GM12878 (cell line): ENCODE results near the gene ST6GALNAC3. TPM values are rescaled to one million over a fixed set of nuclear protein-coding genes. Genes with fewer than 3 reads are reported as not detected.

ENCODE experiments used
- ATAC-seq: fragments of 200-7000 bp; cut with Tn5 transposase; 3 replicates; pipeline ENCODE4 v1.9.1; 2020; ENCODE audit warnings: mild to moderate bottlenecking, moderate library complexity
- BruUV-seq: library from RNA; stranded (reverse); fragments of 400-500 nt; replicated peaks from 2 replicates; lab custom pipeline; 2021; lab: Mats Ljungman, UMichigan
- CTCF ChIA-PET: fragments of 300-600 bp; sonication (Branson Sonifier 250); formaldehyde crosslinking; extraction: SDS; loops from one replicate; lab custom pipeline; 2021; ENCODE audit warnings: inconsistent platforms; lab: Yijun Ruan, JAX
- POLR2A ChIA-PET: fragments of 350-600 bp; formaldehyde crosslinking; extraction: SDS; loops from one replicate; lab custom pipeline; 2021; ENCODE audit warnings: inconsistent platforms; lab: Charles Lee
- RAD21 ChIA-PET: fragments of 300-600 bp; sonication (Branson Sonifier 250); formaldehyde crosslinking; loops from one replicate; lab custom pipeline; 2023; ENCODE audit warnings: antibody characterized with exemption; ENCODE audit not compliant: unreplicated experiment; lab: Charles Lee
- SMC1A ChIA-PET: fragments of 300-600 bp; sonication (Branson Sonifier 250); formaldehyde crosslinking; loops from one replicate; lab custom pipeline; 2023; ENCODE audit not compliant: unreplicated experiment, uncharacterized antibody; lab: Charles Lee
- DNase-seq: peaks from one replicate; pipeline ENCODE4 v3.0.0-alpha.2; 2011; ENCODE audit warnings: low read depth, low spot score
- FAIRE-seq: peaks from 3 replicates; lab custom pipeline; 2011; peaks lifted over from hg19 to GRCh38; lab: Jason Lieb, UNC
- H2AFZ ChIP-seq: 2 replicates; pipeline ENCODE4 v1.6.0; 2011; ENCODE audit warnings: low read depth, low read length, control low read depth; ENCODE audit not compliant: control insufficient read depth
- H3K27ac ChIP-seq: 2 replicates; pipeline ENCODE4 v1.5.1; 2011; ENCODE audit warnings: control low read depth; ENCODE audit not compliant: control insufficient read depth, insufficient read depth
- H3K27me3 ChIP-seq, 2 experiments: replicated peaks in 1 of 2; 2 replicates each; pipeline versions ENCODE4 v1.6.0 to v1.6.1; 2011; ENCODE audit warnings: low read length in 1 of 2; ENCODE audit not compliant: control insufficient read depth in 2 of 2, insufficient read depth in 2 of 2
- H3K36me3 ChIP-seq, 2 experiments: 2 replicates each; pipeline ENCODE4 v1.5.1; 2011; ENCODE audit warnings: low read length in 1 of 2; ENCODE audit not compliant: control insufficient read depth in 2 of 2, insufficient read depth in 2 of 2
- H3K4me1 ChIP-seq: 2 replicates; pipeline ENCODE4 v1.6.1; 2011; ENCODE audit warnings: mild to moderate bottlenecking, low read length, moderate library complexity, mixed read lengths; ENCODE audit not compliant: control insufficient read depth, insufficient read depth
- H3K4me2 ChIP-seq: 2 replicates; pipeline ENCODE4 v1.6.0; 2011; ENCODE audit warnings: control low read depth; ENCODE audit not compliant: control insufficient read depth, insufficient read depth
- H3K4me3 ChIP-seq: fragments of 200-600 bp; sonication (generic); 2 replicates; pipeline ENCODE4 v1.5.1; 2016
- H3K79me2 ChIP-seq: 2 replicates; pipeline ENCODE4 v1.6.0; 2011; ENCODE audit warnings: low read length; ENCODE audit not compliant: control insufficient read depth, insufficient read depth
- H3K9ac ChIP-seq: 2 replicates; pipeline ENCODE4 v1.8.0; 2011; ENCODE audit warnings: low read length, control low read depth, mixed read lengths; ENCODE audit not compliant: control insufficient read depth, insufficient read depth
- H3K9me3 ChIP-seq: replicated peaks from 3 replicates; pipeline ENCODE4 v1.5.1; 2011; ENCODE audit warnings: mild to moderate bottlenecking, low read length; ENCODE audit not compliant: control insufficient read depth, insufficient read depth
- H4K20me1 ChIP-seq: 2 replicates; pipeline ENCODE4 v1.6.0; 2011; ENCODE audit not compliant: control insufficient read depth, insufficient read depth
- DPF2 ChIP-seq: fragments of 450-650 bp; IDR thresholded peaks from 2 replicates; pipeline ENCODE4 v1.6.1; 2017; ENCODE audit warnings: mild to moderate bottlenecking
- FOXM1 ChIP-seq: IDR thresholded peaks from 2 replicates; pipeline ENCODE4 v1.6.1; 2012; ENCODE audit warnings: low read depth, mild to moderate bottlenecking, inconsistent platforms, low read length, moderate library complexity
- HDAC2 ChIP-seq: fragments of 200-600 bp; sonication (generic); IDR thresholded peaks from 2 replicates; pipeline ENCODE4 v1.6.1; 2017
- whole genome bisulfite sequencing: methylation state at CpG from one replicate; pipeline ENCODE4 v1.1.6; 2016; ENCODE audit warnings: low lambda C conversion rate; ENCODE audit not compliant: insufficient replicate concordance, insufficient coverage; ENCODE audit errors: missing lambda C conversion rate; 5-methylcytosine and 5-hydroxymethylcytosine counted together
- in situ Hi-C: fragments of 300-500 bp; cut with MboI; formaldehyde crosslinking; loops from 9 replicates; pipeline ENCODE4 v1.14.3; 2018; ENCODE audit warnings: mixed read lengths
- intact Hi-C: fragments of 100-400 bp; cut with micrococcal nuclease; formaldehyde crosslinking; loops from one replicate; pipeline ENCODE4 v1.14.2; 2022; ENCODE audit not compliant: unreplicated experiment
- polyA plus RNA-seq, 11 experiments: library from polyadenylated mRNA; depleted of rRNA in 4 of 11; unstranded in 6 of 11; stranded (reverse) in 5 of 11; fragments of >200 nt; fragmentation: Nextera tagmentation in 4 of 11; fragmentation: Illumina TruSeq in 1 of 11; extraction: Ambion mirVana in 4 of 11; extraction: Trizol in 1 of 11; gene quantifications; 1 replicate in 1 of 11; 2 replicates in 10 of 11; pipeline versions ENCODE4 v1.2.1 to v1.2.3, GENCODE V29; 2011 to 2016; ENCODE audit warnings: inconsistent platforms in 2 of 11, missing spikeins in 2 of 11, low read depth in 1 of 11
- total RNA-seq, 4 experiments: library from RNA; depleted of rRNA in 3 of 4; stranded (reverse); fragments of >200 nt in 3 of 4; fragmentation: Illumina TruSeq in 1 of 4; extraction: Trizol in 1 of 4; gene quantifications; 2 replicates each; pipeline versions ENCODE4 v1.2.1 to v1.2.3, GENCODE V29; 2013 to 2021

ST6GALNAC3 gene
- total and polyA plus RNA-seq, 10 of the 15 experiments (the other 5 are each of a cell fraction or from before 2014, with no cell fraction given) = 0.04 to 0.68 (median 0.18) TPM; not detected in 3

- ChIA-PET SMC1A (no interaction called here), POLR2A (no interaction called here), CTCF (no interaction called here), RAD21 (no interaction called here)
- WGBS = 27% methylated on average over 3 of the region's 3 CpGs
- no peak for DNase-seq
- H3K4me2 ChIP-seq = no peak overlapping the region
- no peak overlapping the region for H3K27ac ChIP-seq
- H3K27me3 ChIP-seq = no peaks in the 10 kb centered on the region; a peak in 2 of 4 replicates
- no peaks in the 10 kb centered on the region for H3K36me3 ChIP-seq
- TF ChIP-seq DPF2 (no peak), FOXM1 (no peak)
- no peaks in the 10 kb centered on the region for H4K20me1 ChIP-seq
- H3K4me3 ChIP-seq = no peak overlapping the region
- intact Hi-C loops = no loop called here
- no peak overlapping the region for H2AFZ ChIP-seq
- no TSS peak for BruUV-seq
- no peak for FAIRE-seq
- in situ Hi-C loops = no loop called here
- H3K9ac ChIP-seq = no peak overlapping the region
- no peaks in the 10 kb centered on the region for H3K4me1 ChIP-seq
- H3K9me3 ChIP-seq = no peaks in the 10 kb centered on the region
- no peak for ATAC-seq
- no peaks in the 10 kb centered on the region for H3K79me2 ChIP-seq
Measured at GRCh38 chr1:76252431-76252830, 177.9 kb downstream of the ST6GALNAC3 start.

GRCh38 chr1:76254104-76255030 lies 179.8 kb downstream of the ST6GALNAC3 start:
- Histone ChIP-seq H4K20me1 (no peaks in the 10 kb centered on the region), H2AFZ (no peak overlapping the region), H3K9ac (no peak overlapping the region), H3K4me2 (no peak overlapping the region), H3K4me3 (no peak overlapping the region), H3K27ac (no peak overlapping the region), H3K4me1 (no peaks in the 10 kb centered on the region), H3K27me3 (no peaks in the 10 kb centered on the region; a peak in 2 of 4 replicates), H3K79me2 (no peaks in the 10 kb centered on the region), H3K9me3 (no peaks in the 10 kb centered on the region), H3K36me3 (no peaks in the 10 kb centered on the region)
- in situ Hi-C loops = no loop called here
- 31% methylated on average over 9 of the region's 9 CpGs for WGBS
- ChIA-PET CTCF (no interaction called here), RAD21 (no interaction called here), POLR2A (no interaction called here), SMC1A (no interaction called here)
- no peak for FAIRE-seq
- no TSS peak for BruUV-seq
- intact Hi-C loops = no loop called here
- ATAC-seq = no peak
- no peak for TF ChIP-seq HDAC2
- DNase-seq = no peak
